GM21515 (cell line): ENCODE measurements around the gene C14orf132.

ENCODE experiments used
- ATAC-seq: cut with Tn5 transposase; IDR thresholded peaks from one replicate; pipeline ENCODE4 v1.9.1; 2021; ENCODE audit not compliant: unreplicated experiment

C14orf132 gene

DNA sequence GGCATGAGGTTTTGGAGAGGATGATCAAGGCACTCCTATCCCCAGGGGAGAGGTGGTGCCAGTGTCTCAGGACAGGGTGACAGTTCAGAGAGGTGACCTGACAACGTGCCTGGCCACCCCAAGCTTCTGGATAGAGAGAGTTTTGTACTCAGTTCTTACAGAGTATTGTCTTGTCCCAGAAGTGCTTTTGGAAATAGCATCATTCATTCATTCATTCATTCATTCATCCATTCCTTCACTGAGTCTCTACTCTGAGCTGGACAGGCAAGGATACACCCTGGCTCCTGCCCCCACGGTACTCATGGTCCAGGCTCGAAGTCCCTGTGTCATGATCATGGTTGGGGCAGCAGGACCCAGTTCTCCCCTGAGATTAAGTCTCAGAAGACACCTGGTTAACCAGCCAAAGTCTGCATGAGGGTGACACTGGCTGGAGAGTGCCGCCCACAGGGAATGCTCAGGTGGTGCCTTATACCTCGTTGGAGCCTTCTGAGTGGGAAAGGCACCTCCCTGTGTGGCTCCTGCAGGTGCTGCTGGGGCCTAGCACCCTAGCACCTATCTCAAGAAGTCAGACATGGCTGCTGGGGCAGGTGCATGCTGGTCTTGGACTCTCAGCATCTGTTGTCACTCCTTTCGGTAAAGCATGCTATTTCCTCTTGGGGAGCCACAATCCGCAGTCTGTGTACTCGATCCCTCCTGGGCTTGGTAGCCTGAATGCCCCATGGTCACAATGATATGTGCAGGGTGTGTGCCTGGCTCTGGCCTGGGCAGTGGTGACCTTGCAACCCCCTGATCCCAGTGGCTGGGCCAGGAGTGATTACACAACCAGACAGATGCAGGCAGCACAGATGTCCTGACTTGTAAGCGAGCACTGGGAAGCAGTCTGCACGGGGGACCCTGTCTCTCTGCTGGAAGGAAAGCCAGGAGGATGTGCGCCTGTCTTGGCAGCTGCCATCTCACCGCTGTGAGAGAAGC, 57.8 kb downstream of the C14orf132 start:
- ATAC-seq = no peak

DNA sequence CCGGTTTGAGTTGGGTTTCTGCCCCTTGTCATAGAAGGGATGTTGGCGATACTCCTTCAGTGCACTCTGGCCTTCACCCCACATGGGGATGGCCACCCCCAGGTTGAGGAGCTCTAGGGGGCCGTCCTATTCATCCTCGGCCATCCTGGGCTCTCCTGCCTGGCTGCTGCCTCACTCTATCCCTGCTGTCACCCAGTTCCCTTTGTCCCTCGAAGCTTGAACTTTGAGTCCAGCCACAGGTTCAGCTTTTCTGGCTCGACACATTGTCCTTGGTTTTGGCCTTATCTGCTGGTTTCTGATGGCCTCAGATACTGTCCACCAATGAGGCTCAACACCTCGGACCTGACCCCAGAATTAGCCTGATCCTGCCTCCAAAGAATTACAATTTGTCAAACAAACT, 58.6 kb downstream of the C14orf132 start:
- no peak for ATAC-seq

DNA sequence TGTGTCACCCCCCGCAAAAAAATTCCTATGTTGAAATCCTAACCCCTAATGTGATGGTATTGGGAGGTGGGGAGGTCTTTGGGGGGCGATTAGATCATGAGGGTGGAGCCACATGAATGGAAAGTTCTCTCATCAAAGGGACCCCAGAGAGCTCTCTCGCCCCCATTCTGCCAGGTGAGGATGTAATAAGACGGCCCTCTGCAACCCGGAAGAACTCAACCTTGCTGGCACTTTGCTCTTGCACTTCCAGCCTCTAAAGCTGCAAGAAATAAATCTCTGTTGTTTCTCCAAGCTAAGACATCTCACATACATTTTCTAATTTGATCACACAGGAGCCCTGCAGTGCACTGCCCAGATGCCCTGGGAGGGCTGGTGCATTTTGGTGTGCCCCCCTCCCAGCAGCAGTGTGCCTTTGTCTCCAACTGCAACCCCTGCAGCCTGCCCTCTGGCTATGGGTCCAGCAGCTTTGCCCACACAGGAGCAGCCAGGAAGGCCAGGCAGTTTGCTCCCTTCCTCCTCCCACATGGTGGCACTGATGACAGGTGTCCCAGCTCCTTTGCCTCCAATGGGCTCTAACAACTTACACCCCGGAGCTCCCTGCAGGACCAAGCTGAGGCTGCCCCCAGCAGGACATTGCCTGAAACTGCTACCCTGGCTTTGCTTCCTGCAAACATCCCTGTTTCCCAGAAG, 59.3 kb downstream of the C14orf132 start:
- ATAC-seq = no peak

DNA sequence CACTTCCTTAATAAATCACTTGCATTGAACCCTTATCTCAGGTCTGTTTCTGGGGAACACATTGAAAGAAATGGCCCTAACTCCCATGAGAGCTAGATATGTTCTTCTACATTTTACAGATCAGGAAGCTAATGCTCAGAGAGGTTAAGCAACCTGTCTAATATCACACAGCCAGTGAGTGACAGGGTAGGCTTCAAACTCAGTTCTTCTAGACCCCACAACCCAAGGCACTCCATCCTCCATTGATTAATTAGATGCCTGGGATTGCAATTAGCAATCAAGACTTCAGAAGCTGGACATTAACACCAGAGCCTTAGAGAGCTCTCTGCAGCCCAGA, 59.8 kb downstream of the C14orf132 start:
- no peak for ATAC-seq

DNA sequence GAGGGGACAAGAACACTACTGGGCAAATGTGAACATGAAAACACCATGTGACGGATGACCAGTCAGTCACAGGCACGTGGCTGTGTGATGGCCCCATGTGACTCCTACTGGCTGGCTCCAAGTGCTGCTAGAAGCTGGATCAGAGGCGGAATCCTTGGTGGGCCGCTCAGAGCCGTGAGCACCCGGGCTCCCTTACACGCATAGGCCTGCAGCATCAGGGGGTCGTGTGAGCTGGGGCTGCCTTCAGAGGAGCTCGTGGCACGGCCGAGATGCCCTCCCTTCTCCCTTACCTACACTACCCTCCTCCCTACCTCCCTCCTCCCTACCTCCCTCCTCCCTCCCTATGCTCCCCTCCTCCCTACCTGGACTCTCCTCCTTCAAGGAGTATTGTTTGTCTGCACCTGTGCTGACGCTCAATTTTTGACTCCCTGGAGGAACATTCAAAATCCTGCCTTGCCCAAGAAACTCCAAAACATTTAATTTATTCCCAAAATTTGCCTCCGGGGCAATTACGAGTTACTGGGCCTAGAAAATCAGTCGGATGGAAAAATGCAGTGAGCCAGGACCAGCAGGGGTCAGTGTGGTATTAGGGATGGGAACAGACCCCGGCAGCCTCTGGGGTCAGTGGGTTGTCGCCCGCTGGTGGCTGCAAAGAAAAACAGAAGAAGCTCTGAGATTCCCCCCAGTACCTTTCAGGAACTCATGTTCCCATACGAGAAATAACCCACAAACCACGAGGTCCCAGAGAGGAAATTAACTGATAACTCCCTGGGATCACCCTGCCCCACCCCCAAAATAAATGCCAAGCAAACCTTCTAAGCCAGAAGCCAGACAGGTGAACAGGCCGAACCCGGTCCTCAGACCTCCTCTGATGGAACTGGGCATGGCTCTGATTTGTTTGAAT, 61.3 kb downstream of the C14orf132 start:
- no peak for ATAC-seq

DNA sequence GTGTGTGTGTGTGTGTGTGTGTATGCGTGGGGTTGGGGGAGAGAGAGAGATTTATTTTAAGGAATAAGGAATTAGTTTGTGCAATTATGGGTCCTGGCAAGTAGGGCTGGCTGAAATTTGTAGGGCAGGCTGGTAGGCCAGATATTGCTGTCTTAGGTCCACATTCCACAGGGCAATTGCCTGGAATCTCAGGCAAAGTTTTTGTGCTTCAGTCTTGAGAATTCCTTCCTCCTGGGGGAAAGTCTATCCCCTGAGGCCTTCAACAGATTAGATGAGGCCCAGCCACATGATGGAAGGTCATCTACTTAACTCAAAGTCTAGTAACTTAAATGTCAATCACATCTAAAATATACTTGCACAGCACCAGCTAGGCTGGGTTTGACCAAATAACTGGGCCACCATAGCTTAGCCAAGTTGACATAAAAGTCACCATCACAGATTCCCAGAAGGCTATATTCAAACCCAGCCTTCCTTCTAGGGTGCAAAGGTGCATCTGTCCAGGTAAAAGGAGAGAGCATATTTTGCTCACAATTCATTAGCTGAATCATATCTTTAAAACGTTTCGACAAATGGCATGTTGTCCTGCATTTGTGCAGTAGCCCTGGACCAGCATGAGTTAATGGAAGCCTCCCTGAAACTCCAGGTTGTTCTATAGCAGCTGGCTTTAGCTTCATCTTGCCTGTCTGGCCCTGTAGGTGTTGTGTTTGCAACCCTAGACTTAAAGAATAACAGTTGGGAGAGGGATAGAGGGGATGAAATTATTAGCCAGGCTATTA, 63.1 kb downstream of the C14orf132 start:
- no peak for ATAC-seq

DNA sequence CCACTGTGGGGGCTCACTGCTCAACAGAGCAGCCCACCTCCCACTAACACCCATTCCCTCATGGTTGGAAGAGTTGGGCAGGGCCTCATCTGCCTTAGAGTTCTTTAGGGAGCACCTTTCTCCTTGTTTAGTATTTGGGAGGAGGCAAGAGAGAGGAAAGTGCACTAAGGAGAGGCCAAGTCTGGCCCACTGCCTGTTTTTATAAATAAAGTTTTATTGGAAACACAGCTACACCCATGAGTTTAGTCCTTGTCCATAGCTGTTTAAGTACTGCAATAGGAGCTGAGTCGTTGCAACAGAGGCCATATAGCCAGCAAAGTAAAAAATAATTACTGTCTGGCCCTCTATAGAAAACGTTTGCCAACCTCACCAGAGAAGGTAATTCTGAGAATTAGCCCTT, 63.9 kb downstream of the C14orf132 start:
- ATAC-seq = no peak

DNA sequence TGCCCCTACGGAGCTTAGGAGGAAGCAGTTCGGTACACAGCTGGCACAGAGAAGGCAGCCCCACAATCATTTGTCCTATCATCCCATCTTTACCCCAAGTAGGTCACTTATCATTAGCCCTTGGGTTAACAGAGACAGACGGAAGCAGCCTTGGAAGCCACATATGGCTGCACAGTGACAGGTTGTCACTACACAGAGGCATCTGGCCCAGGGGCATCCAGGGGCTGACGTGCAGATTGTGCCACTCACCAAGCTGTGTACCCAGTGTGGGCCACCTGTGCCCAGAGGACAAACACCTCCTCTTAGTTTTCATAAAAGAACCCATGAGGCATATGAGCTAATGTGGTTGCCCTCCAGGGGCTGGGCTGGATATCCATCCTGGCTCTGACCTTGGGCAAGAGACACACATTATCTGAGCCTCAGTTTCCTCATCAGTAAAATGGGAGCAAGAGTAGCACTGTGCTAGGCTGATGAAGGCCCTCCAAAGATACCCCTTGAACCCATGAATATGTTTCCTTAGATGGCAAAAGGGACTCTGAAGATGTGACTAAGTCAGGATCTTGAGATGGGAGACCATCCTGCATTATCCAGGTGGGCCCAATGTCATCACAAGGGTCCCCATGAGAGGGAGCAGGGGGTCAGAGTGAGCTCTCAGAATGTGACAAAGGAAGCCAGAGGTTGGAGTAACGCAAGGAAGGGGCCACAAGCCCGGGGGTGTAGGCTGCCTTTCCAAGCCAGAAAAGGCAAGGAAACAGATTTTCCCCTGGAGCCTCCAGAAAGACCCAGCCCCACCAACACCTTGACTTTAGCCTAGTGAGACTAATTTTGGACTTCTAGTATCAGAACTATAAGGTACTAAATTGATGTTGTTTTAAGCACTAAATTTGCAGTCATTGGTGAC, 64.6 kb downstream of the C14orf132 start:
- ATAC-seq = no peak

DNA sequence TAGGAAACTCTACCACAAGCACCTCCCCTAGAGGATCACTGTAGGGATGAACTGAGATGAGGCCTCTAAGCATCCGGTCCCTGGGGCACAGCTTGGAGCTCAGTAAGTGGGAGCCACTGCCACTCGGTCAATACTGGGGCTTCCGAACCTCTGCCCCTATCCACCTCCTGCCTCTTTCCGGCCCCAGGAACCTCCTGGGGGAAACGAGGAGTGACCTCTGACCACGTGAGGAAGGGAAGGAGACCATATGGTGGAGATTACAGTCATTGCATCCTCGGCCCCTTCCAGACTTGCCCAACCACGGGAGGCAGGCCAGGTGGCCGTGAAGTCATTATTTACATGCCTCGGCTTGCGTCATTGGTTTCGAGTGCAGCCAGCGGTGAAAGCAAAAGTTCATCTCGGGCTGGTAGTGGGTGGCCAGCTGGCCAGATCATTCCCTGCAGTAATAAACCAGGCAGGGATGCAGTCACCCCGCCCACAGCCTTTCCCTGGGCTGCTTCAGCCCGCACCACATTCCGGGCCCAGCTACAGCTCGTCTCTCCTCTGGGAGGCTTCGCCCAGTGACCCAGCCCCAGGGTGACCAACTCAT, 65.4 kb downstream of the C14orf132 start:
- no peak for ATAC-seq

DNA sequence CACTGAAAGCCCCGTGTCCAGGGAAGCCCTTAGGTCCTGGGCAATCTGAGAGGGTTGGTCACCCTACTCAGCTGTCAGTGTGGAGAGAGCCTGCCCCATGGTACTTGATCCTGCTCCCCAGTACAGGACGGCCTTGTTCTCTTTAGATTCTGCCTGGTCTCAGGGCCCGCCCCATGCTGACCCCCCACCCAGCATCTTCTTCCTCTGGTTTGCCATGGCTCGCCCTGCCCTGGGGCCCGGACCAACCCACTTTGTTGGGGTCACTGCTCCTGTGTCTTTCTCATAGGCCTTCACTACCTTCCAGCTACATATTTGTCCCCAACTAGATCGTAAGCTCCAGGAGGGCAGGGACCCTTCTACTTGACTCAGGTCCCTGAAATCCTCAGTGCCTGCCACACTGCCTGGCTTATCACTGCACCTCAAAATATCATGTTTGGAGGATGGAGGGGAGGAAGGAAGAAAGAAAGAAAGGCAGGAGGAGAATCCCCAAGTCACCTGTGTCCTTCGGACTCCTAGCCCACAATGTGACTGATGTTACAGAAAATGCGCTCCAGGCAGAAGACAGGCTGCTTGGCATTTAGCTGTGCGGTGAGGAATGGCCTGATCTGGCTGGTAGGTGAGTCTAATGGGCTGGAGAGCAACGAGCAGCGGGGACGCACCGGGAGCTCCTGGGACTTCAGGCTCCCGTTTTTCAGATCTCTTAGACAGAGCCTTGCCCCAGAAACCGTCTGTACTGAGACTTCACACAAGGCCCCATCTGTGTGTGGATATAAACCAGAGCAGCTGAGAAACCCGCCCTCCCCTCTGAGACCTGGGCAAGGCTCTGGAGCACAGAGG, 66.1 kb downstream of the C14orf132 start:
- ATAC-seq = no peak

DNA sequence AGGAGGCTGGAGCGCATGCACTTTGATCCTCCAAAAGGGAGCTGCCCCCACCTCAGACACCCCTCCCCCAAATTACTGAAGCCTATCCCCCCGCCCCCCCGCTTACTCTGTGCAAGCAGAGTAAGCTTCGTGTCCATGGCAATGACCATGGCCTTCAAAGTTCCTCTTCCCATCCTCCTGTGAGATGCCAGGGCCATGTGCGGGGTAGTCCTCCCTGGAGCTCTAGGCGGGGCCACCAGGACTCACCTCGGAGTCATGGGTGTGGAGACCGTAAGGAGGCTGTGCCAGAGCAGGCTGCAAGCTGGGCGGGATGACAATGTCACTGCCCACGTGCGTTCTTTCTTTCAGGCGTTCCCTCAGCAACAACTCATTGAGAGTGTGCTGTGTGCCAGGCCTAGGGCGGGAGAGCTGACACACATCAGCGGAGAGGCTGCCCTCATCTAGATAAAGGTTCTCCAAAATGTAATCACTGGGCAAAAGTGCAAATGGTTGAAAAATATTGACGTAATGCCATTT, 66.8 kb downstream of the C14orf132 start:
- ATAC-seq = no peak

DNA sequence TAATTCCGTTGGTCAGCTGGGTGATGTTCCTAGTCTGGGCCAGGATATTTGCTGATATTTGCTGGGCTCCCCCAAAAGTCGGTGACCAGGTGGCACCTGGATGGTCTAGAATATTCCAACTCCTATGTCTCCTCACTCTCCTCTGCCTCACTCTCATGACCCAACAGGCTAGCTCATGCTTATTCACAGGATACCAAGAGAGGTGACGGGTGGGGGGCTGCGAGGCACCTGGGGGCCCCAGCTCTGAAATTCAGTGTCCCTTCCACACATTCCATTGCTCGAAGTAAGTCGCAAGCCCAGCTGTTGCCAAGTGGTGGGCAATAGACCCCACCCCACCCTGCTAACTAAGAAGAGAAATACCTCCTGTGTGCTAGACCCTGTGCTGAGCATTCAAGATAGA, 67.7 kb downstream of the C14orf132 start:
- no peak for ATAC-seq

DNA sequence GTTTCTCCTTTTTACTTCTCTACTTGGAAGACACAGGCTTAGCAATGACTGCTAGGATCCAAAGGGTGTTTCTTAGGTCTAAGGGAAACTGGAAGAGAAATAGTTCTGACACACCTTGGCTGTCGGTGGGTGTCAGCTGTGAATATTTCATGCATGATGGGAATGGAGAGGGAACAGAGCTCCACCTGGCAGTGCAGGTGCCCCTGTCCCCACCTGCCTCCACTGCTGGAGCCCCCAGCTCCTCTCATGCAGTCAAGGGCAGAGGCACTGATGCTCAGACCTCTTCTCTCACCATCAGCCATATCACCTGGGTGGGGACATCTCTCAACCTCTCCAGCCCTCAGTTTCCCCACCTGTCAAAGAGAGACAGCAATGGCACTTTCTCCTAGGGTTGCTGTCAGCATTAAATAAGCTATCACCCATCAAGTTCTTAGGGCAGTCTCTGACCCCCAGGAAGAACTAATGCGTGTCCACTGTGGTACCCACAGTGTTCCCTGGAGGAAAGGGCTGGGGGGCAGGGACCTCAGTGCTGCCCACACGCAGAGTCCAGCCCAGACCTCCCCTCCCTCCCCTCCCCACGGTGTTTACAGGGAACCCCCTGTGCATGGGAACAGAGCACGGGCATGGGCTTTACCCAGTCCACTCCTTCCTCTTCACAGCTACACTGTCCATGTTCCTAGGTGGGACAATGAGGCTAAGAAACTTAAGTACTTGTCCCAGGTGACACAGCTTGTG, 69.1 kb downstream of the C14orf132 start:
- no peak for ATAC-seq

DNA sequence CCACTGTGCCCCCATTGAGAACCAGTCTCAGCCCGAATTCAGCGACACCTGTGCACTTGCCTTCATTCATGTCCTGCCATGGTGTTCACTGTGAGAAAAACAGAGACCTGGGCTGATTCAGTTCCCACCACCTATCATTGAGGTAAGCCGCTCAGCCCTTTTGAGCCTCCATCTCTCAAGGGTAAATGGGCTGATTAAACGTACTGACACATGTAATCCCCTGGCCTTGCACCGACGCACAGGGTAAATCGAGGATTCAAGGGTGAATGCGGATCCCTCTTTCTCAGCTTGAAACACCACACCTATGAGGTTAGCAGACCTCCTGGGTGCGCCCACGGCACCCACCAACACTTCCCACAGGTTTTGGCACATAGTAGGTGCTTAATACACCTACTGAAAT, 69.7 kb downstream of the C14orf132 start:
- ATAC-seq = no peak

DNA sequence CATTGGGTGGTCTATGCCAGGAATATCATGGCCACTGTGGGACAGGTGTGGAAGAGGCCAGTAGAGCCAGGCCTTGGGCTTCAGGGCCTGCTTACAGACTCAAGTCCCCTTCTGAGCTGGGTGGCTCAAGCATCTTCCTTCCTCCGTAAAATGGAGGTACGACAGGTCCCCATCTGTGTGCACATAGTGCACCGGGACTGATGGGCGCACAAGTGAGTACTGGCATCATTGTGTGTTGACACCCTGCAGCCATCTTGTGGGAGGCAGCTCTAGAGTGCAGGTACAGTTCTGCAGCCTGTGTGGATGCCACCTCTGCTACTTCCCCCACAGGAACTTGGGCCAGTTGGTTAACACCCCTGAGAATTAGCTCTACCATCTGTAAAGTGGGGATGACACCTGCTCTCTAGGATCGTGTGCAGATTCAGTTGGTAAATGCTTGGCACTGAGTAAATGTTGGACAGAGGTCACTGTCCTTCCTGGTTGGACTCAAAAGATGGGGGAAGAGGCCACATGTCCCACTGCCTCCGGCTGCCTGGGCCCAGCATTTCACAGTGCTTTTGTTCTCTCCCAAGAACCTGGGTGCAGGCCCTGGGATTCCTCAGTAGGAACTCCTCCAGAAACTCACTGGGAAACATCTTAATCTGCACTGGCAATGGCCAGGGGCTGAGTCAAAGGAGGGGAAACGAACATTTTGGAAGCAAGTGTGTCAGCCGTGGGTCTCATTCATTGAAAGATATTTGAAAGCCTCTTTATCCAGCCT, 70.6 kb downstream of the C14orf132 start:
- no peak for ATAC-seq

DNA sequence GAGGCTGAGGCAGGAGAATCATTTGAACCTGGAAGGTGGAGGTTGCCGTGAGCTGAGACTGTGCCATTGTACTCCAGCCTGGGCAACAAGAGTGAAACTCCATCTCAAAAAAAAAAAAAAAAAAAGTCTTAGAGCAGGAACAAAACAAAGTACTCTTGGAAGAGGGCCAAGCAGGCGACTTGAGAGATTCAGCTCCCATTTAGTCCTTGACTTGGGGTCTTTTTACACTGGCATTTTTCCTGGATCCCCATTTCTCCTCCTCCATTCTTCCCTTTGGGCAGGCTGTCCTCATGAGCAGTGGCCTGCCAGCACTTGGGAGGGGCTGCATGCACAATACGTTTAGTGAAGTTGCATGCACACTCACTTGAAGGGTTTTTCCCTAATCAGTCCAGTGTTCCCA, 72.9 kb downstream of the C14orf132 start:
- no peak for ATAC-seq

DNA sequence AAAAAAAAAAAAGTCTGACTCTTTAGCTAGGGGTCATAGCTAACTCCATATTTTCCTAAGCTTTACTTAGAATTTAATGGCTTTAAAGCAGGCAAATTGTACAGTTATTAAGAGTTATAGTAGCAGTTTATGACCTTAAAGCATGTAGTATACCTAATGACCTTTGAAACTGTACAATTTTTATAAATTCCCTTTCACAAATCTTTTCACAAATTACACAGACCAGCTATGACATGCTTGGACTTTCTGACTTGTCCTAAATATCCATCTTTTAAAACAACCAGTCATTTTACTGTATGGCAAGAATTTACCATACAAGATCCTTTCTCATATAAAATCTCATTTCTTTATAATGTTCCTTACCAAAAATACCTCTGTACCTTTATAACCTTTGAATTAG, 74.8 kb downstream of the C14orf132 start:
- ATAC-seq = no peak
